Right lobe of liver (tissue), 6 donors: ENCODE results near the gene LRPAP1. TPM values are rescaled to one million over a fixed set of nuclear protein-coding genes. Genes with fewer than 3 reads are reported as not detected.

Experiments
- ATAC-seq, 4 donors: fragments of 200-7000 bp; cut with Tn5 transposase; one replicate each; pipeline ENCODE4 v1.9.1; 2020; ENCODE audit warnings: mild to moderate bottlenecking in 4 of 4, moderate library complexity in 4 of 4
- DNase-seq, 3 donors: peaks; one replicate each; pipeline ENCODE4 v3.0.0-alpha.2; 2020
- H3K27ac ChIP-seq, 3 donors: fragments of 200-600 bp; one replicate each; pipeline ENCODE4 v1.8.0; 2022
- H3K27me3 ChIP-seq, 2 donors: fragments of 200-600 bp; one replicate each; pipeline ENCODE4 v1.8.0; 2022
- H3K36me3 ChIP-seq, 4 donors: fragments of 200-600 bp; sonication (generic) in 1 of 4; one replicate each; pipeline versions ENCODE4 v1.5.1 to v1.8.0; 2017 to 2022; ENCODE audit warnings: control low read depth in 1 of 4
- H3K4me1 ChIP-seq, 4 donors: fragments of 200-600 bp; sonication (generic) in 1 of 4; one replicate each; pipeline versions ENCODE4 v1.5.1 to v1.8.0; 2017 to 2022; ENCODE audit warnings: control low read depth in 1 of 4
- H3K4me3 ChIP-seq, 3 donors: fragments of 200-600 bp; one replicate each; pipeline ENCODE4 v1.8.0; 2022
- H3K9me3 ChIP-seq, 4 donors: fragments of 200-600 bp; sonication (generic) in 1 of 4; one replicate each; pipeline versions ENCODE4 v1.5.1 to v1.8.0; 2017 to 2022; ENCODE audit warnings: control low read depth in 1 of 4
- CTCF ChIP-seq, 4 donors: fragments of 200-600 bp in 3 of 4; fragments of 450-650 bp in 1 of 4; IDR thresholded peaks; one replicate each; pipeline versions ENCODE4 v1.5.1 to v1.8.0; 2016 to 2022; ENCODE audit warnings: antibody characterized with exemption in 4 of 4, mild to moderate bottlenecking in 2 of 4
- POLR2A ChIP-seq: fragments of 450-650 bp; IDR thresholded peaks from one replicate; pipeline ENCODE4 v1.6.1; 2017; ENCODE audit warnings: antibody characterized with exemption, mild to moderate bottlenecking
- WGBS: methylation state at CpG from one replicate; pipeline ENCODE4 v1.1.6; 2018; ENCODE audit warnings: low coverage, low lambda C conversion rate; ENCODE audit not compliant: insufficient coverage; ENCODE audit errors: missing lambda C conversion rate; 5-methylcytosine and 5-hydroxymethylcytosine counted together
- intact Hi-C, 2 donors: fragments of 100-400 bp; cut with DNase I; formaldehyde crosslinking; loops; one replicate each; pipeline versions ENCODE4 v1.11.2 to v1.14.1; 2022
- total RNA-seq, 6 experiments: library from RNA; depleted of rRNA in 2 of 6; stranded (reverse); fragments of >200 nt in 2 of 6; fragmentation: NEBNext Ultra II Directional in 3 of 6; extraction: Animal tissue kit (Norgen Biotek cat#: 25700) in 3 of 6; gene quantifications; one replicate each; pipeline versions ENCODE4 v1.1.0 to v1.2.4, GENCODE V29; 2016 to 2023
- donor health status: DM: no; HTN: yes; CAD: no.
- donor health status: DM: no; HTN: no; CAD: no.
- donor health status: DM: no; HTN: no; CAD: no.
- donor health status: DM: no; HTN: yes; CAD: no.
- donor health status: DM: no; HTN: yes; CAD: no.

Gene LRPAP1
- total RNA-seq, 6 experiments from 2014 or later: 63.4 to 108 (median 85.3) TPM

- intact Hi-C loops: no loop called here
These were observed 17.3 kb downstream of the LRPAP1 start for GRCh38 chr4:3514806-3515501.

GRCh38 chr4:3514221-3514780, 17.9 kb downstream of the LRPAP1 start:
- no peaks in the 10 kb centered on the region for H3K9me3 ChIP-seq
- H3K4me1 ChIP-seq: no peaks in the 10 kb centered on the region
- peaks cover 0 to 59% (median 16%) of the 10 kb centered on the region in 4 donors for H3K36me3 ChIP-seq
- H3K4me3 ChIP-seq: no peak overlapping the region
- no peaks in the 10 kb centered on the region for H3K27me3 ChIP-seq
- ATAC-seq (no peak), DNase-seq (peak in 1 of 3 donors; percentile 55)
- intact Hi-C loops: no loop called here
- H3K27ac ChIP-seq: no peak overlapping the region
- WGBS: 70% methylated on average over 2 of the region's 17 CpGs
- TF ChIP-seq CTCF (IDR thresholded peaks at IDR 0.05): no peak
- TF ChIP-seq POLR2A: no peak

More at GRCh38 chr4:3514806-3515501, 17.3 kb downstream of the LRPAP1 start:
- Histone ChIP-seq H3K4me3 (no peak overlapping the region), H3K36me3 (peaks cover 0 to 63% (median 16%) of the 10 kb centered on the region in 4 donors), H3K27ac (no peak overlapping the region), H3K4me1 (no peaks in the 10 kb centered on the region), H3K9me3 (no peaks in the 10 kb centered on the region), H3K27me3 (no peaks in the 10 kb centered on the region)
- TF ChIP-seq POLR2A (no peak), CTCF (IDR thresholded peaks at IDR 0.05) (no peak)
- 91% methylated on average over 7 of the region's 31 CpGs for WGBS
- ATAC-seq (no peak), DNase-seq (peak in 1 of 3 donors; percentile 49)

- Histone ChIP-seq H3K4me1 (no peaks in the 10 kb centered on the region), H3K27me3 (no peaks in the 10 kb centered on the region), H3K36me3 (peaks cover 0 to 58% (median 16%) of the 10 kb centered on the region in 4 donors), H3K27ac (no peak overlapping the region), H3K9me3 (no peaks in the 10 kb centered on the region), H3K4me3 (no peak overlapping the region)
- intact Hi-C loops: no loop called here
- DNase-seq (peak in 1 of 3 donors; percentile 53), ATAC-seq (no peak)
- TF ChIP-seq POLR2A (no peak), CTCF (IDR thresholded peaks at IDR 0.05) (no peak)
- WGBS: 100% methylated on average over 4 of the region's 18 CpGs
These were observed 18.4 kb downstream of the LRPAP1 start for GRCh38 chr4:3513807-3514206.

GRCh38 chr4:3512719-3513118, 19.5 kb downstream of the LRPAP1 start:
- Histone ChIP-seq H3K4me1 (no peaks in the 10 kb centered on the region), H3K27me3 (no peaks in the 10 kb centered on the region), H3K9me3 (no peaks in the 10 kb centered on the region), H3K4me3 (no peak overlapping the region), H3K36me3 (peaks cover 0 to 56% (median 17%) of the 10 kb centered on the region in 4 donors), H3K27ac (no peak overlapping the region)
- ATAC-seq (no peak), DNase-seq (peak in 1 of 3 donors; percentile 46)
- 89% methylated on average over 3 of the region's 22 CpGs for WGBS
- intact Hi-C loops: no loop called here
- no peak for TF ChIP-seq POLR2A
- TF ChIP-seq CTCF (IDR thresholded peaks at IDR 0.05): no peak
